Fibroblast of gingiva (primary cell): ENCODE measurements around the gene SCUBE1.

ENCODE experiments used
- DNase-seq: peaks from one replicate; pipeline ENCODE4 v3.0.0-alpha.2; 2011; ENCODE audit warnings: low read depth

The SCUBE1 gene

GRCh38 chr22:43277987-43278601, 65.1 kb downstream of the SCUBE1 start:
- DNase-seq: no peak

- DNase-seq: no peak
These were observed 66.1 kb downstream of the SCUBE1 start for GRCh38 chr22:43277091-43277490.

GRCh38 chr22:43276321-43276720, 66.9 kb downstream of the SCUBE1 start:
- DNase-seq: no peak

- no peak for DNase-seq
These were observed 67.4 kb downstream of the SCUBE1 start for GRCh38 chr22:43275545-43276317.

GRCh38 chr22:43274595-43275240, 68.5 kb downstream of the SCUBE1 start:
- no peak for DNase-seq

GRCh38 chr22:43273902-43274484, 69.2 kb downstream of the SCUBE1 start:
- peak; percentile 45 for DNase-seq

GRCh38 chr22:43272869-43273318, 70.3 kb downstream of the SCUBE1 start:
- no peak for DNase-seq

GRCh38 chr22:43272301-43272700, 70.9 kb downstream of the SCUBE1 start:
- no peak for DNase-seq

GRCh38 chr22:43270949-43271348, 72.2 kb downstream of the SCUBE1 start:
- no peak for DNase-seq

- no peak for DNase-seq
These were observed 72.8 kb downstream of the SCUBE1 start for GRCh38 chr22:43270314-43270908.

- no peak for DNase-seq
These were observed 73.5 kb downstream of the SCUBE1 start for GRCh38 chr22:43269646-43270045.

- no peak for DNase-seq
These were observed 73.9 kb downstream of the SCUBE1 start for GRCh38 chr22:43269246-43269645.

- DNase-seq: no peak
These were observed 75.1 kb downstream of the SCUBE1 start for GRCh38 chr22:43267981-43268660.

- DNase-seq: no peak
These were observed 75.7 kb downstream of the SCUBE1 start for GRCh38 chr22:43267332-43267980.

GRCh38 chr22:43266076-43266475, 77.1 kb downstream of the SCUBE1 start:
- no peak for DNase-seq

GRCh38 chr22:43263645-43264514, 79.3 kb downstream of the SCUBE1 start:
- no peak for DNase-seq

GRCh38 chr22:43262990-43263644, 80.1 kb downstream of the SCUBE1 start:
- no peak for DNase-seq

GRCh38 chr22:43260331-43261231, 82.6 kb downstream of the SCUBE1 start:
- no peak for DNase-seq

- DNase-seq: no peak
These were observed 85.2 kb downstream of the SCUBE1 start for GRCh38 chr22:43257961-43258360.
